ENCODE data around the gene SIGLECL1. TPM values are rescaled to one million over a fixed set of nuclear protein-coding genes. Genes with fewer than 3 reads are reported as not detected.

SIGLECL1 gene
- total RNA-seq, 1 experiment from 2014 or later = not detected

DNA sequence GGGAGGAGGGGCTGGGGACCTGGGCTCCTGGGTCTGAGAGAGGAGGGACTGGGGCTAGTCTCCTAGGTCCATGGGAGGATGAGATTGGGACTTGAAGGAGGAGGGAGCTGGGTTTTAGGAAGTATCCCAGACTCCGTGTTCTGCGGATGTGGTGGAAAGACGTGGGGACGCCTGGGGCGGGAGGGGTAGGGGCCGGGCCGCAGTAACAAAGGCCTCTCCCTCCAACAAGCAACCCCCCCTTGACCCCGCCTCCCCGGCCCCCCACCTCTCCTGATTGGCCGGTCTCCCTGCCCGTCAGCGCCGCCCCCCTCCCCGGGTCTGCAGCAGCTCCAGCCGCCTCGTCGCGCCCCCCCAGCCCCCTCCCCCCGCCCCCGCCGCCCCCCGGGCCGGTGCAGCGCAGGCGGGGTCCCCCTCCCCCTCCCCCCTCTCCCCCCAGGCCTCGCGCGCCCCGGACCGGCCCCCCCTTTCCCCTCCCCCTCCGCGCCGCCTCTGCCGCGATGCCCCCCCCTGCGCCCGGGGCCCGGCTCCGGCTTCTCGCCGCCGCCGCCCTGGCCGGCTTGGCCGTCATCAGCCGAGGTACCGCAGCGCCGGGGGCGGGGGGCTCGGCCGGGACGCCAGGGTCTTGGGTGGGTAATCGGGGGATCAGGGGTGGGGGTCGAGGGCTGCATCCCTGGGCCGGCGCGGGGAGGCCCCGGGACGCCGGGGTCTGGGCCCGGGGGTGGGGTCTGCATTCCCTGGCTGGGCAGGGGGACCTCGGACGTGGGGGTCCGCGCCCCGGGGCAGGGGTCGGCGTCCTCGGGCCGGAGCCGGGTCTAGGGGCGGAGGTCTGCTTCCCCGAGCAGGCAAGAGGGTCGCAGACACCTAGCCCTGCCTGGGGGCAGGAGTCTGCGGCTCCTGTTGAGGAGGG is 60.7 kb downstream of the SIGLECL1 start, which contains the start of gene IGLON5:
IGLON5 (plus strand) TSS at position 294 of the 907 bp plus-strand sequence; CDS start at position 498, 204 bp downstream.
- TF ChIP-seq, protein P1, sequence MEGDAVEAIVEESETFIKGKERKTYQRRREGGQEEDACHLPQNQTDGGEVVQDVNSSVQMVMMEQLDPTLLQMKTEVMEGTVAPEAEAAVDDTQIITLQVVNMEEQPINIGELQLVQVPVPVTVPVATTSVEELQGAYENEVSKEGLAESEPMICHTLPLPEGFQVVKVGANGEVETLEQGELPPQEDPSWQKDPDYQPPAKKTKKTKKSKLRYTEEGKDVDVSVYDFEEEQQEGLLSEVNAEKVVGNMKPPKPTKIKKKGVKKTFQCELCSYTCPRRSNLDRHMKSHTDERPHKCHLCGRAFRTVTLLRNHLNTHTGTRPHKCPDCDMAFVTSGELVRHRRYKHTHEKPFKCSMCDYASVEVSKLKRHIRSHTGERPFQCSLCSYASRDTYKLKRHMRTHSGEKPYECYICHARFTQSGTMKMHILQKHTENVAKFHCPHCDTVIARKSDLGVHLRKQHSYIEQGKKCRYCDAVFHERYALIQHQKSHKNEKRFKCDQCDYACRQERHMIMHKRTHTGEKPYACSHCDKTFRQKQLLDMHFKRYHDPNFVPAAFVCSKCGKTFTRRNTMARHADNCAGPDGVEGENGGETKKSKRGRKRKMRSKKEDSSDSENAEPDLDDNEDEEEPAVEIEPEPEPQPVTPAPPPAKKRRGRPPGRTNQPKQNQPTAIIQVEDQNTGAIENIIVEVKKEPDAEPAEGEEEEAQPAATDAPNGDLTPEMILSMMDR (IDR thresholded peaks at IDR 0.05; ENCODE audit: unreplicated experiment) = no peak
- Mint-ChIP-seq H3K9me3 (ENCODE audit: unreplicated experiment) (peaks cover 52% of the 10 kb centered on the region), H3K4me1 (ENCODE audit: insufficient read depth, unreplicated experiment) (no peaks in the 10 kb centered on the region), H3K4me3 (ENCODE audit: unreplicated experiment) (no peak within 1 kb of the TSS), H3K36me3 (ENCODE audit: insufficient read depth, unreplicated experiment) (peaks cover 6% of the 10 kb centered on the region), H3K27ac (ENCODE audit: low read depth, unreplicated experiment) (no peak within 1 kb of the TSS), H3K27me3 (ENCODE audit: insufficient read depth, unreplicated experiment) (no peaks in the 10 kb centered on the region)
- no TSS peak for BruUV-seq (replicated peaks)
- POLR2A ChIA-PET = no interaction called here
- intact Hi-C loops (cut with micrococcal nuclease) = no loop called here
- CTCF ChIA-PET = interaction anchor here (0.6 kb wide), 1 partner anchor 44 kb away, joined by 3 read pairs; no protein-coding TSS in a partner anchor
- no peak for DNase-seq (ENCODE audit: unreplicated experiment)

DNA sequence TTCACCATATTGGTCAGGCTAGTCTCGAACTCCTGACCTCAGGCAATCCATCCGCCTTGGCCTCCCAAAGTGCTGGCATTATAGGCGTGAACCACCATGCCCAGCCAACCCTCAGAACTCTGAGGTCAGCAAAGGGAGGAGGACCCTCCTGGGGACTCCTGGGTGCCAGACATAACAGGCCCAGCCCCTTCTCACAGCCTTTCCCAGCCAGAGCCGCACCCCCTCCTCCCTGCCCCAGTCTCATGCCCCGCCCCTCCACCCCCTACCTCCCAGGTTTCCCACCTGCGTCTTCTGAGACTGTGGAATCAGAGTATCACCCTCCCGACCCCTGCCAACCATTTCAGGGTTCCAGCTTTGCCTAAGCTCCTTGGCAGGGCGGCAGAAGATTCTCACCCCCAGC is 65.8 kb downstream of the SIGLECL1 start:
- BruUV-seq (replicated peaks) = no TSS peak
- Mint-ChIP-seq H3K4me3 (ENCODE audit: unreplicated experiment) (no peak overlapping the region), H3K4me1 (ENCODE audit: insufficient read depth, unreplicated experiment) (no peaks in the 10 kb centered on the region), H3K9me3 (ENCODE audit: unreplicated experiment) (peaks cover 34% of the 10 kb centered on the region), H3K36me3 (ENCODE audit: insufficient read depth, unreplicated experiment) (peaks cover 6% of the 10 kb centered on the region), H3K27ac (ENCODE audit: low read depth, unreplicated experiment) (no peak overlapping the region), H3K27me3 (ENCODE audit: insufficient read depth, unreplicated experiment) (no peaks in the 10 kb centered on the region)
- CTCF ChIA-PET = interaction anchor here (0.6 kb wide), 1 partner anchor 157 kb away, joined by 4 read pairs; no protein-coding TSS in a partner anchor
- DNase-seq (ENCODE audit: unreplicated experiment) = no peak
- TF ChIP-seq, protein P1 (IDR thresholded peaks at IDR 0.05; ENCODE audit: unreplicated experiment) = no peak
- intact Hi-C loops (cut with micrococcal nuclease) = no loop called here
- POLR2A ChIA-PET = no interaction called here

DNA sequence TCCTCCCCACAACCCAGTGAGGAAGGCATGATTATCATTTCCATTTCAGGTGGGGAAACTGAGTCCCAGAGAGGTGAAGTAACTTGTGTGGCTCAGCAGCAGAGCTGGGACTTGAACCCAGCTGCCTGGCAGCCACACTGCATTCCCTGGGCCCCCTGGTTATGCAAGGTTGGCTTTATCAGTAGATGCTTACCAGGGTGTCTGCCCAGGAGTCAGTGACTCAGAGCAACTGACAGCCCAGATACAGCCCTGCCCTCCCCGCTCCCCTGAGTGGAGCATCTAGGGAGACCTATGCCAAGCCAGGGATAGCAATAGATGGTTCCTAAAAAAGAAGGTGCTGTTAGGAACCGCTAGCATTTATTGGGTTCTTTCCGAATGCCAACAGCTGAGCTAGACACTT is 66.5 kb downstream of the SIGLECL1 start:
- ChIA-PET CTCF (interaction anchor here (0.6 kb wide), 2 partner anchors 47 to 156 kb away, joined by 3 to 4 read pairs; no protein-coding TSS in a partner anchor), POLR2A (no interaction called here)
- peaks cover 40% of the 10 kb centered on the region for H3K9me3 Mint-ChIP-seq (ENCODE audit: unreplicated experiment)
- peaks cover 6% of the 10 kb centered on the region for H3K36me3 Mint-ChIP-seq (ENCODE audit: insufficient read depth, unreplicated experiment)
- no peak overlapping the region for H3K27ac Mint-ChIP-seq (ENCODE audit: low read depth, unreplicated experiment)
- H3K4me3 Mint-ChIP-seq (ENCODE audit: unreplicated experiment) = no peak overlapping the region
- TF ChIP-seq, protein P1 (IDR thresholded peaks at IDR 0.05; ENCODE audit: unreplicated experiment) = no peak
- no peaks in the 10 kb centered on the region for H3K4me1 Mint-ChIP-seq (ENCODE audit: insufficient read depth, unreplicated experiment)
- intact Hi-C loops (cut with micrococcal nuclease) = no loop called here
- no TSS peak for BruUV-seq (replicated peaks)
- no peaks in the 10 kb centered on the region for H3K27me3 Mint-ChIP-seq (ENCODE audit: insufficient read depth, unreplicated experiment)
- DNase-seq (ENCODE audit: unreplicated experiment) = no peak

DNA sequence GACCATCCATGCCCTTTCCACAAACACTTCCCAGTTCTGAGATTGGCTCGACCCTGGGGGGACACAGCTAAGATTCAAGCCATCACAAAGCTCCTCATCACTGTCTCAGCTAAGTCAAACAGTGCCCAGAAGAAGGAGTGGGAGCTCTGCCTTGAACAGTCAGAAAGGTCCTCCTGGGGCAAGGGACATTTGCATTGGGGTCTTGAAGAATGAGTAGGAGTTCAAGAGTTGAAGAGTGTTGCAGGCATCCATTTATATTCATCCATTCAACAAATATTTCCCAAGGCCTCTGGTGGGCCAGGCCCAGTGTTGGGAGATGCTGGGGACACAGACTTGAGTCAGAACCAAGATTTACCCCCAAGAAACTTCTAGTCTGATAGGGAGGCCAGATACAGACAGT is 67.1 kb downstream of the SIGLECL1 start:
- Mint-ChIP-seq H3K36me3 (ENCODE audit: insufficient read depth, unreplicated experiment) (peaks cover 6% of the 10 kb centered on the region), H3K9me3 (ENCODE audit: unreplicated experiment) (peaks cover 44% of the 10 kb centered on the region), H3K27ac (ENCODE audit: low read depth, unreplicated experiment) (no peak overlapping the region), H3K4me1 (ENCODE audit: insufficient read depth, unreplicated experiment) (no peaks in the 10 kb centered on the region), H3K4me3 (ENCODE audit: unreplicated experiment) (no peak overlapping the region), H3K27me3 (ENCODE audit: insufficient read depth, unreplicated experiment) (no peaks in the 10 kb centered on the region)
- POLR2A ChIA-PET = no interaction called here
- no TSS peak for BruUV-seq (replicated peaks)
- TF ChIP-seq, protein P1 (IDR thresholded peaks at IDR 0.05; ENCODE audit: unreplicated experiment) = no peak
- intact Hi-C loops (cut with micrococcal nuclease) = no loop called here
- no peak for DNase-seq (ENCODE audit: unreplicated experiment)
- CTCF ChIA-PET = interaction anchor here (0.6 kb wide), 1 partner anchor 47 kb away, joined by 3 read pairs; no protein-coding TSS in a partner anchor

Data from MCF 10A (cell line).